ENCODE measurements around the gene KLHL25. TPM values are rescaled to one million over a fixed set of nuclear protein-coding genes. Genes with fewer than 3 reads are reported as not detected.

The KLHL25 gene
- total RNA-seq, 2 experiments from 2014 or later: 7.4 to 8.0 TPM

- no peak overlapping the region for H3K27ac Mint-ChIP-seq
- ChIA-PET CTCF (interaction anchor here (1.0 to 1.1 kb wide), 2 partner anchors 17 to 19 kb away, joined by 3 to 4 read pairs; no protein-coding TSS in a partner anchor), POLR2A (no interaction called here)
- H3K4me3 Mint-ChIP-seq: no peak overlapping the region
- no peaks in the 10 kb centered on the region for H3K4me1 Mint-ChIP-seq
- DNase-seq: no peak
- H3K9me3 Mint-ChIP-seq: no peaks in the 10 kb centered on the region
- peaks cover 3% of the 10 kb centered on the region for H3K36me3 Mint-ChIP-seq (ENCODE audit: low read depth)
- no peaks in the 10 kb centered on the region for H3K27me3 Mint-ChIP-seq
These were observed 34.7 kb downstream of the KLHL25 start for GRCh38 chr15:85760049-85760448.

- DNase-seq: no peak
- Mint-ChIP-seq H3K9me3 (no peaks in the 10 kb centered on the region), H3K27ac (no peak overlapping the region), H3K36me3 (ENCODE audit: low read depth) (peaks cover 3% of the 10 kb centered on the region), H3K4me3 (no peak overlapping the region), H3K4me1 (no peaks in the 10 kb centered on the region), H3K27me3 (no peaks in the 10 kb centered on the region)
- ChIA-PET POLR2A (no interaction called here), CTCF (interaction anchor here (0.8 kb wide), 1 partner anchor 24 kb away, joined by 4 read pairs; no protein-coding TSS in a partner anchor)
These were observed 35.3 kb downstream of the KLHL25 start for GRCh38 chr15:85759376-85759775.

GRCh38 chr15:85758655-85758978 is 36.1 kb downstream of the KLHL25 start:
- Mint-ChIP-seq H3K27me3 (no peaks in the 10 kb centered on the region), H3K4me3 (no peak overlapping the region), H3K36me3 (ENCODE audit: low read depth) (peaks cover 3% of the 10 kb centered on the region), H3K9me3 (no peaks in the 10 kb centered on the region), H3K27ac (no peak overlapping the region), H3K4me1 (no peaks in the 10 kb centered on the region)
- ChIA-PET CTCF (interaction anchor here (0.8 kb wide), 1 partner anchor 23 kb away, joined by 4 read pairs; no protein-coding TSS in a partner anchor), POLR2A (no interaction called here)
- no peak for DNase-seq

- Mint-ChIP-seq H3K27me3 (no peaks in the 10 kb centered on the region), H3K4me3 (no peak overlapping the region), H3K36me3 (ENCODE audit: low read depth) (peaks cover 3% of the 10 kb centered on the region), H3K9me3 (no peaks in the 10 kb centered on the region), H3K27ac (no peak overlapping the region), H3K4me1 (no peaks in the 10 kb centered on the region)
- DNase-seq: no peak
- ChIA-PET CTCF (interaction anchor here (0.8 kb wide), 1 partner anchor 23 kb away, joined by 4 read pairs; no protein-coding TSS in a partner anchor), POLR2A (no interaction called here)
These were observed 36.6 kb downstream of the KLHL25 start for GRCh38 chr15:85757939-85758654.

- DNase-seq: no peak
- CTCF ChIA-PET: interaction anchor here (1.1 kb wide), 1 partner anchor 9 kb away, joined by 3 read pairs; no protein-coding TSS in a partner anchor
- Mint-ChIP-seq H3K36me3 (ENCODE audit: low read depth) (peaks cover 6% of the 10 kb centered on the region), H3K9me3 (no peaks in the 10 kb centered on the region), H3K27ac (no peak overlapping the region), H3K4me1 (peaks cover 4% of the 10 kb centered on the region), H3K4me3 (no peak overlapping the region), H3K27me3 (no peaks in the 10 kb centered on the region)
- POLR2A ChIA-PET: no interaction called here
These were observed 37.4 kb downstream of the KLHL25 start for GRCh38 chr15:85757073-85757938.

- Mint-ChIP-seq H3K4me1 (peaks cover 4% of the 10 kb centered on the region), H3K36me3 (ENCODE audit: low read depth) (peaks cover 6% of the 10 kb centered on the region), H3K27me3 (no peaks in the 10 kb centered on the region), H3K4me3 (no peak overlapping the region), H3K9me3 (no peaks in the 10 kb centered on the region), H3K27ac (no peak overlapping the region)
- ChIA-PET CTCF (interaction anchor here (1.1 to 2.1 kb wide), 2 partner anchors 10 to 14 kb away, joined by 3 to 5 read pairs; no protein-coding TSS in a partner anchor), POLR2A (no interaction called here)
- DNase-seq: no peak
These were observed 38.2 kb downstream of the KLHL25 start for GRCh38 chr15:85756411-85757072.

- Mint-ChIP-seq H3K27me3 (no peaks in the 10 kb centered on the region), H3K36me3 (ENCODE audit: low read depth) (peaks cover 6% of the 10 kb centered on the region)
- POLR2A ChIA-PET: no interaction called here
These were observed 38.8 kb downstream of the KLHL25 start for GRCh38 chr15:85755942-85756341.

GRCh38 chr15:85755471-85755870 is 39.3 kb downstream of the KLHL25 start:
- H3K4me1 Mint-ChIP-seq: peaks cover 12% of the 10 kb centered on the region
- peaks cover 6% of the 10 kb centered on the region for H3K36me3 Mint-ChIP-seq (ENCODE audit: low read depth)
- no peaks in the 10 kb centered on the region for H3K27me3 Mint-ChIP-seq
- no peaks in the 10 kb centered on the region for H3K9me3 Mint-ChIP-seq
- POLR2A ChIA-PET: no interaction called here
- CTCF ChIA-PET: interaction anchor here (2.1 to 2.4 kb wide), 2 partner anchors 9 to 12 kb away, joined by 5 to 10 read pairs; no protein-coding TSS in a partner anchor
- no peak overlapping the region for H3K4me3 Mint-ChIP-seq
- no peak for DNase-seq
- no peak overlapping the region for H3K27ac Mint-ChIP-seq

More at GRCh38 chr15:85755942-85756341, 38.8 kb downstream of the KLHL25 start:
- no peak overlapping the region for H3K27ac Mint-ChIP-seq
- no peaks in the 10 kb centered on the region for H3K9me3 Mint-ChIP-seq
- CTCF ChIA-PET: interaction anchor here (2.1 to 2.4 kb wide), 2 partner anchors 8 to 13 kb away, joined by 5 to 10 read pairs; no protein-coding TSS in a partner anchor
- peaks cover 7% of the 10 kb centered on the region for H3K4me1 Mint-ChIP-seq
- DNase-seq: no peak
- no peak overlapping the region for H3K4me3 Mint-ChIP-seq

- Mint-ChIP-seq H3K4me3 (no peak overlapping the region), H3K27ac (no peak overlapping the region), H3K27me3 (no peaks in the 10 kb centered on the region), H3K36me3 (ENCODE audit: low read depth) (peaks cover 6% of the 10 kb centered on the region), H3K9me3 (no peaks in the 10 kb centered on the region), H3K4me1 (peaks cover 12% of the 10 kb centered on the region)
- POLR2A ChIA-PET: no interaction called here
- CTCF ChIA-PET: interaction anchor here (2.1 to 2.4 kb wide), 2 partner anchors 9 to 12 kb away, joined by 5 to 10 read pairs; no protein-coding TSS in a partner anchor
- no peak for DNase-seq
These were observed 39.7 kb downstream of the KLHL25 start for GRCh38 chr15:85754989-85755388.

- Mint-ChIP-seq H3K27ac (peak overlapping the region; percentile 54), H3K27me3 (no peaks in the 10 kb centered on the region), H3K36me3 (ENCODE audit: low read depth) (peaks cover 6% of the 10 kb centered on the region)
These were observed 40.8 kb downstream of the KLHL25 start for GRCh38 chr15:85753791-85754452.

GRCh38 chr15:85753261-85753660 is 41.5 kb downstream of the KLHL25 start:
- ChIA-PET POLR2A (no interaction called here), CTCF (interaction anchor here (0.5 kb wide), 1 partner anchor 107 kb away, joined by 3 read pairs; no protein-coding TSS in a partner anchor)

More at GRCh38 chr15:85753791-85754452, 40.8 kb downstream of the KLHL25 start:
- Mint-ChIP-seq H3K4me1 (peaks cover 12% of the 10 kb centered on the region), H3K4me3 (no peak overlapping the region), H3K9me3 (no peaks in the 10 kb centered on the region)
- no peak for DNase-seq
- ChIA-PET CTCF (interaction anchor here (2.4 kb wide), 1 partner anchor 10 kb away, joined by 10 read pairs; no protein-coding TSS in a partner anchor), POLR2A (no interaction called here)

GRCh38 chr15:85752491-85752961 is 42.2 kb downstream of the KLHL25 start:
- POLR2A ChIA-PET: no interaction called here
- H3K27ac Mint-ChIP-seq: peak overlapping the region; percentile 65
- CTCF ChIA-PET: interaction anchor here (0.6 to 1.7 kb wide), 4 partner anchors 9 to 16 kb away, joined by 3 to 5 read pairs (median 3); no protein-coding TSS in a partner anchor

More at GRCh38 chr15:85753261-85753660, 41.5 kb downstream of the KLHL25 start:
- Mint-ChIP-seq H3K27ac (no peak overlapping the region), H3K27me3 (no peaks in the 10 kb centered on the region), H3K36me3 (ENCODE audit: low read depth) (peaks cover 9% of the 10 kb centered on the region), H3K4me1 (peaks cover 12% of the 10 kb centered on the region), H3K4me3 (no peak overlapping the region), H3K9me3 (no peaks in the 10 kb centered on the region)
- no peak for DNase-seq

More at GRCh38 chr15:85752491-85752961, 42.2 kb downstream of the KLHL25 start:
- DNase-seq: no peak
- Mint-ChIP-seq H3K36me3 (ENCODE audit: low read depth) (peaks cover 6% of the 10 kb centered on the region), H3K27me3 (no peaks in the 10 kb centered on the region), H3K9me3 (no peaks in the 10 kb centered on the region), H3K4me1 (peaks cover 12% of the 10 kb centered on the region), H3K4me3 (no peak overlapping the region)
